ENCODE data around the gene ZNF337. TPM values are rescaled to one million over a fixed set of nuclear protein-coding genes. Genes with fewer than 3 reads are reported as not detected.

ZNF337 gene
- total and polyA plus RNA-seq, 2 experiments from 2014 or later, result 6.6 to 11.3 TPM

DNA sequence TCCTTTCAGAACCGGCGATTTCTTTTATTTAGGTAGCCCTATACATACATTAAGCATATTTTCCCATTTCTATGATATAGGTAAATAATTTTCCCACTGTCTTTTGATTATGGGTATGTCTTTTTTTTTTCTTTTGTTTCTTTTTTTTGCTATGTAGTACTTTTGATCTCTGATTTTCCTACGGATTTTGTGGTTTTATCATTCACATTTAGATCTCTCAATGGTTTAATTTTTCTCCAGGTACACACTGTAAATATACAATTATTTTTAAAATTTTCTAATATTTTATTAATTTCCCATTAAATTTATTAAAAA, 436 bp upstream of the ZNF337 start:
- Histone ChIP-seq H3K9me3 (ENCODE audit: low read depth) (no peaks in the 10 kb centered on the region), H3K4me3 (peak overlapping the region; percentile 77), H2AFZ (peak overlapping the region; percentile 73), H3K27me3 (no peaks in the 10 kb centered on the region), H3K4me1 (ENCODE audit: insufficient read depth) (peaks cover 5% of the 10 kb centered on the region), H3K27ac (no peak overlapping the region), H3K36me3 (replicated peaks; ENCODE audit: insufficient read depth, low read depth) (no peaks in the 10 kb centered on the region), H4K20me1 (ENCODE audit: insufficient read depth, poor library complexity, severe bottlenecking) (no peaks in the 10 kb centered on the region), H3K79me2 (peaks cover 30% of the 10 kb centered on the region), H3K4me2 (peak overlapping the region; percentile 73), H3K9me2 (replicated peaks; ENCODE audit: insufficient read depth) (no peaks in the 10 kb centered on the region)
- DNase-seq (ENCODE audit: low spot score), result no peak
- TF ChIP-seq EZH2phosphoT487 (IDR thresholded peaks at IDR 0.05; ENCODE audit: low read depth, severe bottlenecking, unreplicated experiment), result no peak
- TF ChIP-seq, protein P1, sequence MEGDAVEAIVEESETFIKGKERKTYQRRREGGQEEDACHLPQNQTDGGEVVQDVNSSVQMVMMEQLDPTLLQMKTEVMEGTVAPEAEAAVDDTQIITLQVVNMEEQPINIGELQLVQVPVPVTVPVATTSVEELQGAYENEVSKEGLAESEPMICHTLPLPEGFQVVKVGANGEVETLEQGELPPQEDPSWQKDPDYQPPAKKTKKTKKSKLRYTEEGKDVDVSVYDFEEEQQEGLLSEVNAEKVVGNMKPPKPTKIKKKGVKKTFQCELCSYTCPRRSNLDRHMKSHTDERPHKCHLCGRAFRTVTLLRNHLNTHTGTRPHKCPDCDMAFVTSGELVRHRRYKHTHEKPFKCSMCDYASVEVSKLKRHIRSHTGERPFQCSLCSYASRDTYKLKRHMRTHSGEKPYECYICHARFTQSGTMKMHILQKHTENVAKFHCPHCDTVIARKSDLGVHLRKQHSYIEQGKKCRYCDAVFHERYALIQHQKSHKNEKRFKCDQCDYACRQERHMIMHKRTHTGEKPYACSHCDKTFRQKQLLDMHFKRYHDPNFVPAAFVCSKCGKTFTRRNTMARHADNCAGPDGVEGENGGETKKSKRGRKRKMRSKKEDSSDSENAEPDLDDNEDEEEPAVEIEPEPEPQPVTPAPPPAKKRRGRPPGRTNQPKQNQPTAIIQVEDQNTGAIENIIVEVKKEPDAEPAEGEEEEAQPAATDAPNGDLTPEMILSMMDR (IDR thresholded peaks at IDR 0.05; ENCODE audit: poor library complexity), result no peak
- no peak for TF ChIP-seq EZH2 (IDR thresholded peaks at IDR 0.05; ENCODE audit: borderline replicate concordance)
- 5% methylated on average over 3 of the region's 3 CpGs for WGBS (ENCODE audit: low lambda C conversion rate, missing lambda C conversion rate)

DNA sequence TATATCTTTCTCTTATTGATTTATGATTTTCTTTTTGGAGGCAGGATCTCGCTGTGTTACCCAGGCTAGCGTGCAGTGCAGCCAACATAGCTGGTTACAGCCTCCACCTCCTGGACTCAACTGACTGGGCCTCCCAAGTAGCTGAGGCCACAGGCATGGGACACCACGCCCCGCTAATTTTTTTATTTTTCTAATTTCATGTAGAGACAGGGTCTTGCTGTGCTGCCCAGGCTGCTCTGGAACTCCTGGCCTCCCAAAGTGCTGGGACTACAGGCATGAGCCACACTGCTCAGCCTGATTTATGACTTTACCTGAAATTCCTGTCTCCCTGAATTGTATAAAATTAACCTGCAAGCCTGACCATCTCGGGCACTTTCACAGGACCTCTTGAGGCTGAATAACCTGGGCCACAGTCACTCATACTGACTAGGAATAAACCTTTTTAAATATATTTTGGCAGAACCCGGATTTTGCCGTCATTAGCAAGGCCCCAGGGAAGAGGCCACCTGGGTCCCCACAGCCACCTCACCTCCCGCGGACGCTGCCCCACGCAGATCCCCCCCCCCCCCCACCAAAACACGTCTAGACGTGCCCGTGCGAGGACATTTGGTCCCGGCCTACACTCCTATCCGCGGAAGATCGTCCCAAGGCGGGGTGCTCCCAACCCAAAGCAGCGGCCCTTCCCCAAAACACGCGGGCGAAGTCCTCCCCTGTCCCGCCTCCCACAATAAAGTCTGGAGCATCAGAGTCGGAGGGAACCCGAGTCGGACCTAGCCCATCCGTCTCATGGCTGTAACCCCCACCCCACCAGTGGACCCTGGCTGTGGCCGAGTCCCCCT, 902 bp downstream of the ZNF337 start:
- H2AFZ ChIP-seq, result peak overlapping the region; percentile 68
- DNase-seq (ENCODE audit: low spot score), result peak; percentile 14
- WGBS (ENCODE audit: low lambda C conversion rate, missing lambda C conversion rate), result 18% methylated on average over 24 of the region's 30 CpGs

DNA sequence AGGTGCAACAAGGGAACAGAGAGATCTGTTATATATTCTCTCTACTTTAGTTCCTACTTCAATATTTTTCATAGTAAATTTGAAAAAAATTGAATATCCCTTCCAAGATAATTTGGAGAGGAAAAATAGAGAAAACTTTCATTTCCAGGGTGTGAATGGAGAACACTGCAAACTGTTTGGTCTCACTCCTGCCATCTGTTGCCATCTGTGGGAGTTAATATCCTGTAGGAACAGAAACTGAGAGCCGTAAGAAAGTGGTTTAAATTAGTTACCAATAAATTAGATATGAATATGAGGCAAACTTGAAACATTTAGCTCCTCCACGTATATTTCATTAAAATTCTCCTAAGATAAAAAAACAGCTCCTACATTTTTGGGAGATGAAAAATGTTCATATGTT, 4.2 kb downstream of the ZNF337 start:
- Histone ChIP-seq H3K4me3 (no peak overlapping the region), H3K27ac (no peak overlapping the region), H3K79me2 (peaks cover 30% of the 10 kb centered on the region), H4K20me1 (ENCODE audit: insufficient read depth, poor library complexity, severe bottlenecking) (no peaks in the 10 kb centered on the region), H3K27me3 (no peaks in the 10 kb centered on the region), H3K9me3 (ENCODE audit: low read depth) (no peaks in the 10 kb centered on the region), H3K4me2 (no peak overlapping the region), H3K4me1 (ENCODE audit: insufficient read depth) (peaks cover 5% of the 10 kb centered on the region), H3K36me3 (replicated peaks; ENCODE audit: insufficient read depth, low read depth) (no peaks in the 10 kb centered on the region), H3K9me2 (replicated peaks; ENCODE audit: insufficient read depth) (no peaks in the 10 kb centered on the region), H2AFZ (no peak overlapping the region)
- no peak for DNase-seq (ENCODE audit: low spot score)
- 90% methylated on average over 2 of the region's 2 CpGs for whole genome bisulfite sequencing (ENCODE audit: low lambda C conversion rate, missing lambda C conversion rate)
- TF ChIP-seq, protein P1 (IDR thresholded peaks at IDR 0.05; ENCODE audit: poor library complexity), result no peak
- TF ChIP-seq EZH2phosphoT487 (IDR thresholded peaks at IDR 0.05; ENCODE audit: low read depth, severe bottlenecking, unreplicated experiment), result no peak
- TF ChIP-seq EZH2 (IDR thresholded peaks at IDR 0.05; ENCODE audit: borderline replicate concordance), result no peak

More for the DNA sequence above, 902 bp downstream of the ZNF337 start:
- Histone ChIP-seq H3K27me3 (no peaks in the 10 kb centered on the region), H3K27ac (peak overlapping the region; percentile 87), H3K4me1 (ENCODE audit: insufficient read depth) (peaks cover 5% of the 10 kb centered on the region), H3K79me2 (peaks cover 30% of the 10 kb centered on the region), H3K9me2 (replicated peaks; ENCODE audit: insufficient read depth) (no peaks in the 10 kb centered on the region), H3K4me3 (peak overlapping the region; percentile 37), H3K4me2 (peak overlapping the region; percentile 75), H3K36me3 (replicated peaks; ENCODE audit: insufficient read depth, low read depth) (no peaks in the 10 kb centered on the region), H3K9me3 (ENCODE audit: low read depth) (no peaks in the 10 kb centered on the region), H4K20me1 (ENCODE audit: insufficient read depth, poor library complexity, severe bottlenecking) (no peaks in the 10 kb centered on the region)
- no peak for TF ChIP-seq EZH2phosphoT487 (IDR thresholded peaks at IDR 0.05; ENCODE audit: low read depth, severe bottlenecking, unreplicated experiment)
- TF ChIP-seq, protein P1 (IDR thresholded peaks at IDR 0.05; ENCODE audit: poor library complexity), result no peak

Data from hepatocyte (in vitro differentiated cells).